ENCODE measurements around the gene NEMP1. TPM values are rescaled to one million over a fixed set of nuclear protein-coding genes. Genes with fewer than 3 reads are reported as not detected.

Gene NEMP1
- total RNA-seq, 6 experiments from 2014 or later = 3.8 to 6.2 (median 4.8) TPM

DNA sequence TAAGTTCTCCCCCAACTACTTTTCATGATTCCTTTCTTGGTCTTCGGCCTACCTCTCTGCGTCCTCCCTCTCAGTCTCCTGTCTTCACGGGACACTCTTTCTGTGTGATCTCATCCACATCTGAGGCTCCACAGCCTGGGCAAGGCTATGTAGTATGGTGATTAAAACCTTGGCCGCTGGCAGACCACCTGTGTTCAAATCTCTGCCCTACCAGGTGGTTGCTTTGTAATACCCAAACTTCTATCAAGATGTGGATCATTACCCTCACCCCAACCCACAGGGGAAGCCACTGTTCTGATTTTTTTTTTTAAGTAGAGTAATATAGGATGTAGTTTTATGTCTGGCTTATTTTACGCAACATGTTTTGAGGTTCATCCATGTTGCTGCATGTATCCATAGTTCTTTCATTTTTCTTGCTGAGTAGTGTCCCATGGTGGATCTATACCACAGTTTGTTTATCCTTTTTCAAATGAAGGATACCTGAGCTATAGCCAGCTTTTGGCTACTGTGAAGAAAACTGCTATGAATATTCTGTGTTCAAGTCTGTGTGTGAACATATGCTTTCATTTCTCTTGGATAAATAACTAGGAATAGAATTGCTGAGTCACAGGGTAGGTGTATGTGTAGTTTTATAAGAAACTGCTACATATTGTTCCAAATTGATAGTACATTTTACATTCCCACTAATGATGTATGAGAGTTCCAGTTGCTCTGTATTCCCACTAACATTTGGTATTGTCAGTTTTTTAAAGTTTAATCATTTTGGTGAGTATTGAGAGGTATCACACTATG is 40.9 kb upstream of the NEMP1 start:
- no peak for ATAC-seq
- WGBS (ENCODE audit: insufficient coverage, low coverage, low lambda C conversion rate, missing lambda C conversion rate) = 80% methylated on average over 3 of the region's 5 CpGs

GRCh38 chr12:57118711-57119271 is 40.2 kb upstream of the NEMP1 start:
- Histone ChIP-seq H3K36me3 (no peaks in the 10 kb centered on the region), H3K4me3 (no peak overlapping the region), H3K27me3 (no peaks in the 10 kb centered on the region), H3K27ac (no peak overlapping the region), H3K4me1 (no peaks in the 10 kb centered on the region), H3K9me3 (no peaks in the 10 kb centered on the region)
- DNase-seq (no peak), ATAC-seq (peak; percentile 55 to 72 (median 64))
- intact Hi-C loops (cut with DNase I) = loop anchor here in 1 of 2 donors (5.0 kb wide), 1 partner anchor 106 kb away; no protein-coding TSS in a partner anchor
- TF ChIP-seq, protein P1, sequence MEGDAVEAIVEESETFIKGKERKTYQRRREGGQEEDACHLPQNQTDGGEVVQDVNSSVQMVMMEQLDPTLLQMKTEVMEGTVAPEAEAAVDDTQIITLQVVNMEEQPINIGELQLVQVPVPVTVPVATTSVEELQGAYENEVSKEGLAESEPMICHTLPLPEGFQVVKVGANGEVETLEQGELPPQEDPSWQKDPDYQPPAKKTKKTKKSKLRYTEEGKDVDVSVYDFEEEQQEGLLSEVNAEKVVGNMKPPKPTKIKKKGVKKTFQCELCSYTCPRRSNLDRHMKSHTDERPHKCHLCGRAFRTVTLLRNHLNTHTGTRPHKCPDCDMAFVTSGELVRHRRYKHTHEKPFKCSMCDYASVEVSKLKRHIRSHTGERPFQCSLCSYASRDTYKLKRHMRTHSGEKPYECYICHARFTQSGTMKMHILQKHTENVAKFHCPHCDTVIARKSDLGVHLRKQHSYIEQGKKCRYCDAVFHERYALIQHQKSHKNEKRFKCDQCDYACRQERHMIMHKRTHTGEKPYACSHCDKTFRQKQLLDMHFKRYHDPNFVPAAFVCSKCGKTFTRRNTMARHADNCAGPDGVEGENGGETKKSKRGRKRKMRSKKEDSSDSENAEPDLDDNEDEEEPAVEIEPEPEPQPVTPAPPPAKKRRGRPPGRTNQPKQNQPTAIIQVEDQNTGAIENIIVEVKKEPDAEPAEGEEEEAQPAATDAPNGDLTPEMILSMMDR (IDR thresholded peaks at IDR 0.05) = no peak
- TF ChIP-seq POLR2A (IDR thresholded peaks at IDR 0.05) = no peak
- no CpG with 5 or more reads among the region's 1 CpG for WGBS (ENCODE audit: insufficient coverage, low coverage, low lambda C conversion rate, missing lambda C conversion rate)

More for the DNA sequence above, 40.9 kb upstream of the NEMP1 start:
- no peak for TF ChIP-seq POLR2A (IDR thresholded peaks at IDR 0.05)
- TF ChIP-seq, protein P1 (IDR thresholded peaks at IDR 0.05) = no peak
- Histone ChIP-seq H3K27me3 (no peaks in the 10 kb centered on the region), H3K4me3 (no peak overlapping the region), H3K27ac (no peak overlapping the region), H3K4me1 (no peaks in the 10 kb centered on the region), H3K36me3 (no peaks in the 10 kb centered on the region), H3K9me3 (no peaks in the 10 kb centered on the region)
- DNase-seq = no peak
- intact Hi-C loops (cut with DNase I) = loop anchor here in 1 of 2 donors (5.0 kb wide), 2 partner anchors 63 to 107 kb away; no protein-coding TSS in a partner anchor

DNA sequence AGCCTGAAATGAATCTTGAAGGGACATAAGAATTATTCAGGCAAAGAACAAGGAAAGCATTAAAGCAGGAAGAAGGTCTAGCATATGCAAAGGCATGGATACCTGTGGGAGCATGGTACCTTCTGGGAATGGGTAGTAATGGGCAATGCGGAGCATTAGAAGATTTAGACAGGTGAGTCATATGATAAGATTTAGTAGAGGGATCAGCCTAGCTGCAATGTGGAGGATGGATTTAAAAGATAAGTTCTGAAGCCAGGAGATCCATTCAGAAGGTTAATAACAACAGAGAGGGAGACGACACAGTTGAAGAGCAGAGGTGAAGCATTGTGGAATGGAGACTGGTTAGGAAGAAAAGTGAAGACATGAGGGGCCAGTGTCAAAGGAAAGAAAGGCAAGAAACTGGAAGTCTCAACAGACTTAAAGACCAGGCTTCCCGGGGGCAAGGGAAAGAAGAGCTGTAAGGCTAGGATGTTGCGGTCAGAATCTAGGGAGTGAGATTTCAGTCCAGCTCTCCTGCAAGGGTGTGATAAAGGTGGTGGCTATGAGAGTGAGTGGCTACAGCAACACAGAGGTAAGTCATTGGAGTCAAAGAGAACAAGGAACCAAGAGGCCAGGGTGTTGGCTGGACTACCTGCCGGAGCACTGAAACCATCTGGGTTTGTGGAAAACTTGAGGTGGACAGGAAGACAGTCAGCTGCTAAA is 38.1 kb upstream of the NEMP1 start:
- ATAC-seq = no peak
- peaks cover 0 to 5% (median 0%) of the 10 kb centered on the region in 4 donors for H3K4me1 ChIP-seq
- TF ChIP-seq POLR2A (IDR thresholded peaks at IDR 0.05) = no peak
- TF ChIP-seq, protein P1 (IDR thresholded peaks at IDR 0.05) = no peak
- intact Hi-C loops (cut with DNase I) = loop anchor here in 1 of 2 donors (5.0 kb wide), 1 partner anchor 104 kb away; no protein-coding TSS in a partner anchor
- H3K27ac ChIP-seq = no peak overlapping the region
- H3K27me3 ChIP-seq = no peaks in the 10 kb centered on the region
- H3K36me3 ChIP-seq = no peaks in the 10 kb centered on the region
- H3K4me3 ChIP-seq = no peak overlapping the region
- WGBS (ENCODE audit: insufficient coverage, low coverage, low lambda C conversion rate, missing lambda C conversion rate) = 75% methylated on average over 4 of the region's 5 CpGs
- DNase-seq = no peak
- H3K9me3 ChIP-seq = no peaks in the 10 kb centered on the region

DNA sequence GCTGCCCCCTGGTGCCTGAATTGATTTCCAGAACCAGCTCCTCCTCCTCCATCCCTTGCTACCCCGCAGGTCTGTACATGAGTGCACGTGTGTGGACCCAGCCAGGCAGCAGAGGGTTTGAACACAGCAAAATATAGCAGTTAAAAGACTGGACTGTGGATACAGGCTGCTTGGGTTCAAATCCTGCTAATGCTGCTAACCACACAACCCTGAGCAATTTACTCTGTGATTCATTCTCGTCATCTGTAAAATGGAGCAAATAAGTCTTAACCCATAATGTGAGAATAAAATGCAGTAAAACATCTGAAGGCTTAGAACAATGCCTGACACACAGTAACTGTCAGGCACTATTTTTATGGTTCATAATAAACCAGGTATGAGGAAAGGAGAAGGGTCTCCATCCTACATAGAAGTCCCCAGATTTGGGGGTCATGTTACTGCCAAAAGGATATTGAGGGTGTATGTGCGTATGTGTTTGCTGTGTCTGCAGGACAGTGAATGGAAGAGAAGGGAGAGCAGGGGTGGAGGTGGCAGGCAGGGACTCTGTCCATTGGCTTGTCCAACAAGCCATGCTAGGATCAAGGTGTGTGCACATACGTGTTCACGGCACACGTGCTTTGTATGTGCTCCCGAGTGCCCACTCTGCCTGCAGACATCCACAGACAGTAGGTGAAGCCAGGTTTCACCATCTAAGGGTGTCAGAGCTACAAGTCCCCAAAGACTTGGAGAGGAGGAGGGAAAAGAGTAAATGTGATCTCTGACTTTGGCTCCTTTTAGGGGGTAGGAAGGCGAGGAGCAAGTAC is 34.1 kb upstream of the NEMP1 start:
- DNase-seq (no peak), ATAC-seq (no peak)
- Histone ChIP-seq H3K4me3 (no peak overlapping the region), H3K27ac (peak overlapping the region; percentile 73 to 100 (median 100)), H3K9me3 (no peaks in the 10 kb centered on the region), H3K27me3 (no peaks in the 10 kb centered on the region), H3K36me3 (peaks cover 0 to 4% (median 0%) of the 10 kb centered on the region in 4 donors), H3K4me1 (peaks cover 0 to 24% (median 3%) of the 10 kb centered on the region in 4 donors)
- intact Hi-C loops (cut with DNase I) = loop anchor here in 1 of 2 donors (5.0 kb wide), 1 partner anchor 45 kb away; no protein-coding TSS in a partner anchor
- WGBS (ENCODE audit: insufficient coverage, low coverage, low lambda C conversion rate, missing lambda C conversion rate) = 39% methylated on average over 5 of the region's 9 CpGs
- TF ChIP-seq POLR2A (IDR thresholded peaks at IDR 0.05) = no peak
- TF ChIP-seq, protein P1 (IDR thresholded peaks at IDR 0.05) = peak in 3 of 4 donors; percentile 81 to 90 (median 85)

Data from right lobe of liver (tissue), 6 donors.